PC-9 (cell line): ENCODE results near the gene MCTP1. TPM values are rescaled to one million over a fixed set of nuclear protein-coding genes. Genes with fewer than 3 reads are reported as not detected.
A peak's percentile ranks its signal among the peaks of the same experiment; 100 is the strongest.
"Not testable (repeated sequence)": the region's sequence is repeated elsewhere in the genome, so short reads cannot be mapped to it uniquely, and the experiment has no call there.

ENCODE experiments used
- BruUV-seq: library from RNA; stranded (reverse); fragments of 400-500 nt; replicated peaks from 2 replicates; lab custom pipeline; 2021; lab: Mats Ljungman, UMichigan
- CTCF ChIA-PET: fragments of 300-600 bp; sonication (Branson Sonifier 250); formaldehyde crosslinking; loops from one replicate; lab custom pipeline; 2022; ENCODE audit warnings: antibody characterized with exemption; lab: Charles Lee
- POLR2A ChIA-PET: fragments of 300-600 bp; sonication (Branson Sonifier 250); formaldehyde crosslinking; loops from one replicate; lab custom pipeline; 2022; ENCODE audit warnings: antibody characterized with exemption; ENCODE audit not compliant: unreplicated experiment; lab: Charles Lee
- DNase-seq, 2 experiments: peaks; one replicate each; pipeline versions ENCODE4 v3.0.0 to v3.0.0-alpha.2; 2015 to 2022; ENCODE audit warnings: mixed read lengths in 1 of 2
- H2AFZ ChIP-seq: fragments of 200-600 bp; sonication (generic); 2 replicates; pipeline ENCODE4 v1.8.1; 2017; ENCODE audit warnings: antibody characterized with exemption
- H3F3A ChIP-seq: fragments of 200-600 bp; sonication (generic); 2 replicates; pipeline ENCODE4 v1.8.1; 2017; ENCODE audit warnings: antibody characterized with exemption, mild to moderate bottlenecking, low read depth; ENCODE audit not compliant: insufficient read depth
- H3K27ac ChIP-seq: fragments of 200-600 bp; sonication (generic); 2 replicates; pipeline ENCODE4 v1.6.1; 2016; ENCODE audit warnings: mixed run types
- H3K27me3 ChIP-seq: fragments of 200-600 bp; sonication (generic); 2 replicates; pipeline ENCODE4 v1.6.1; 2016; ENCODE audit warnings: low read depth, mixed run types; ENCODE audit not compliant: insufficient read depth
- H3K36me3 ChIP-seq: fragments of 200-600 bp; sonication (generic); 2 replicates; pipeline ENCODE4 v1.6.1; 2016; ENCODE audit warnings: low read depth, mixed run types
- H3K4me1 ChIP-seq: fragments of 200-600 bp; sonication (generic); replicated peaks from 2 replicates; pipeline ENCODE4 v1.6.1; 2016; ENCODE audit warnings: mixed run types; ENCODE audit not compliant: insufficient read depth
- H3K4me2 ChIP-seq: fragments of 200-600 bp; sonication (generic); 2 replicates; pipeline ENCODE4 v1.6.1; 2017; ENCODE audit warnings: mixed run types
- H3K4me3 ChIP-seq: fragments of 200-600 bp; sonication (generic); 2 replicates; pipeline ENCODE4 v1.6.1; 2016; ENCODE audit warnings: mixed run types
- H3K79me2 ChIP-seq: fragments of 200-600 bp; sonication (generic); 2 replicates; pipeline ENCODE4 v1.6.1; 2017; ENCODE audit warnings: low read depth, mixed run types
- H3K9me2 ChIP-seq: fragments of 200-600 bp; sonication (generic); 2 replicates; pipeline ENCODE4 v1.8.1; 2017; ENCODE audit warnings: mild to moderate bottlenecking; ENCODE audit not compliant: insufficient read depth
- H3K9me3 ChIP-seq: fragments of 200-600 bp; sonication (generic); 2 replicates; pipeline ENCODE4 v1.8.1; 2016; ENCODE audit warnings: low read depth; ENCODE audit not compliant: insufficient read depth
- H4K20me1 ChIP-seq: fragments of 200-600 bp; sonication (generic); 2 replicates; pipeline ENCODE4 v1.8.1; 2017; ENCODE audit not compliant: insufficient read depth
- CTCF ChIP-seq: fragments of 200-600 bp; sonication (generic); conservative IDR thresholded peaks from 2 replicates; pipeline ENCODE4 v1.6.1; 2017; ENCODE audit warnings: mixed run types, antibody characterized with exemption, mild to moderate bottlenecking, moderate library complexity
- EZH2 ChIP-seq: fragments of 200-600 bp; sonication (generic); IDR thresholded peaks from 2 replicates; pipeline ENCODE4 v1.8.0; 2017; ENCODE audit warnings: antibody characterized with exemption, low read depth
- intact Hi-C: fragments of 100-400 bp; cut with micrococcal nuclease; formaldehyde crosslinking; loops from one replicate; pipeline ENCODE4 v1.10.0; 2022; ENCODE audit not compliant: unreplicated experiment
- total RNA-seq: library from RNA; stranded (reverse); gene quantifications from 2 replicates; pipeline ENCODE4 v1.2.3, GENCODE V29; 2021

The MCTP1 gene
- total RNA-seq, 1 experiment from 2014 or later = 3.9 TPM

GRCh38 chr5:94833851-94834250 is 451.0 kb downstream of the MCTP1 start:
- Histone ChIP-seq H3K27me3 (no peaks in the 10 kb centered on the region), H3K4me3 (no peak overlapping the region), H3K79me2 (no peaks in the 10 kb centered on the region), H3K27ac (no peak overlapping the region), H3K4me2 (no peak overlapping the region), H3K36me3 (no peaks in the 10 kb centered on the region), H3K9me3 (no peaks in the 10 kb centered on the region), H3K4me1 (no peaks in the 10 kb centered on the region), H4K20me1 (no peaks in the 10 kb centered on the region), H2AFZ (no peak overlapping the region), H3K9me2 (no peaks in the 10 kb centered on the region), H3F3A (no peaks in the 10 kb centered on the region)
- no peak for DNase-seq
- TF ChIP-seq EZH2 = no peak
- TF ChIP-seq CTCF = no peak
- ChIA-PET POLR2A (no interaction called here), CTCF (no interaction called here)
- intact Hi-C loops = no loop called here
- no TSS peak for BruUV-seq

GRCh38 chr5:94832685-94833084 is 452.2 kb downstream of the MCTP1 start:
- H3K4me2 ChIP-seq = no peak overlapping the region
- DNase-seq = no peak
- H3K9me3 ChIP-seq = no peaks in the 10 kb centered on the region
- H3K79me2 ChIP-seq = no peaks in the 10 kb centered on the region
- ChIA-PET CTCF (no interaction called here), POLR2A (no interaction called here)
- H3K27ac ChIP-seq = no peak overlapping the region
- H4K20me1 ChIP-seq = no peaks in the 10 kb centered on the region
- no peaks in the 10 kb centered on the region for H3K9me2 ChIP-seq
- no peak overlapping the region for H3K4me3 ChIP-seq
- intact Hi-C loops = no loop called here
- no peaks in the 10 kb centered on the region for H3K4me1 ChIP-seq
- no peak for TF ChIP-seq EZH2
- TF ChIP-seq CTCF = no peak
- H3F3A ChIP-seq = no peaks in the 10 kb centered on the region
- no peaks in the 10 kb centered on the region for H3K36me3 ChIP-seq
- BruUV-seq = no TSS peak
- H3K27me3 ChIP-seq = no peaks in the 10 kb centered on the region
- H2AFZ ChIP-seq = no peak overlapping the region

DNA sequence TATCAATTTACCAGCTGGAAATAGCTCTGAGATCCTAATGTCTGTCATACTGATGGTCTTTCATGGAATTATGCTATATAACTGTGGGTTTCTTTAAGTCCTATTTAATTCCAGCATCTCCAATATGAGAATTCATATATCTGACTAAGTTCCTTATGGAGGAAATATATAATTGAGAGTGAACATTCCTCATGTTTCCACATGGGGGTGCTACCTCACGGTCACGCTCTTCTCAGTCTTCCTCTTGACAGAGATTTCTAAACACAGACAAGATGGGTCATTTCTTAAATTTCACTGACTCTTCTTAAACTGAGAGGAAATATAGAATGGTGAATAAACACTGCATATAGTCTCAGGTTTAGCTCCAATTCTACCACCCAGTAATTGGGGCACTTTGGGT is 454.4 kb downstream of the MCTP1 start:
- Histone ChIP-seq H3K4me1 (no peaks in the 10 kb centered on the region), H2AFZ (no peak overlapping the region), H3F3A (no peaks in the 10 kb centered on the region), H4K20me1 (no peaks in the 10 kb centered on the region), H3K27ac (no peak overlapping the region), H3K79me2 (no peaks in the 10 kb centered on the region), H3K36me3 (no peaks in the 10 kb centered on the region), H3K9me3 (no peaks in the 10 kb centered on the region), H3K27me3 (no peaks in the 10 kb centered on the region), H3K9me2 (no peaks in the 10 kb centered on the region), H3K4me2 (no peak overlapping the region), H3K4me3 (no peak overlapping the region)
- POLR2A ChIA-PET = no interaction called here
- intact Hi-C loops = no loop called here
- DNase-seq = no peak
- BruUV-seq = no TSS peak
- CTCF ChIA-PET = no interaction called here
- peak; percentile 58 for TF ChIP-seq CTCF
- TF ChIP-seq EZH2 = no peak

DNA sequence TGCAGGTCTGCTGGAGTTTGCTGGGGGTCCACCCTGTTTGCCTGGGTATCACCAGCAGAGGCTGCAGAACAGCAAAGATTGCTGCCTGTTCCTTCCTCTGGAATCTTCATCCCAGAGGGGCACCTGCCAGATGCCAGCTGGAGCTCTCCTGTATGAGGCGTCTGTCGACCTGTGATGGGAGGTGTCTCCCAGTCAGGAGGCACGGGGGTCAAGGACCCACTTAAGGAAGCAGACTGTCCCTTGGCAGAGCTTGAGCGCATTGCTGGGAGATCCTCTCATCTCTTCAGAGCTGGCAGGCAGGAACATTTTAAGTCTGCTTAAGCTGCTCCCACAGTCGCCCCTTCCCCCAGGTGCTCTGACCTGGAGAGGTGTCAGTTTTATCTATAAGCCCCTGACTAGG is 456.7 kb downstream of the MCTP1 start:
- H3K4me2 ChIP-seq, H3K27ac ChIP-seq, H3K9me3 ChIP-seq, H3K79me2 ChIP-seq, DNase-seq, H3K36me3 ChIP-seq, BruUV-seq, H2AFZ ChIP-seq, H3F3A ChIP-seq, H4K20me1 ChIP-seq, H3K4me3 ChIP-seq, POLR2A ChIA-PET, H3K9me2 ChIP-seq, intact Hi-C loops, H3K4me1 ChIP-seq, H3K27me3 ChIP-seq, CTCF ChIA-PET: not testable (repeated sequence)
